HG02973 (cell line): ENCODE data around the gene FCN1.
A peak's percentile ranks its signal among the peaks of the same experiment; 100 is the strongest.

Source experiments
- ATAC-seq: cut with Tn5 transposase; IDR thresholded peaks from one replicate; pipeline ENCODE4 v1.9.1; 2021; ENCODE audit warnings: moderate library complexity; ENCODE audit not compliant: unreplicated experiment

Gene FCN1

GRCh38 chr9:134879664-134880483, 37.8 kb downstream of the FCN1 start:
- no peak for ATAC-seq

- ATAC-seq = no peak
Observed at GRCh38 chr9:134877541-134877940, 40.2 kb downstream of the FCN1 start.

- no peak for ATAC-seq
Observed at GRCh38 chr9:134875371-134875770, 42.3 kb downstream of the FCN1 start.

DNA sequence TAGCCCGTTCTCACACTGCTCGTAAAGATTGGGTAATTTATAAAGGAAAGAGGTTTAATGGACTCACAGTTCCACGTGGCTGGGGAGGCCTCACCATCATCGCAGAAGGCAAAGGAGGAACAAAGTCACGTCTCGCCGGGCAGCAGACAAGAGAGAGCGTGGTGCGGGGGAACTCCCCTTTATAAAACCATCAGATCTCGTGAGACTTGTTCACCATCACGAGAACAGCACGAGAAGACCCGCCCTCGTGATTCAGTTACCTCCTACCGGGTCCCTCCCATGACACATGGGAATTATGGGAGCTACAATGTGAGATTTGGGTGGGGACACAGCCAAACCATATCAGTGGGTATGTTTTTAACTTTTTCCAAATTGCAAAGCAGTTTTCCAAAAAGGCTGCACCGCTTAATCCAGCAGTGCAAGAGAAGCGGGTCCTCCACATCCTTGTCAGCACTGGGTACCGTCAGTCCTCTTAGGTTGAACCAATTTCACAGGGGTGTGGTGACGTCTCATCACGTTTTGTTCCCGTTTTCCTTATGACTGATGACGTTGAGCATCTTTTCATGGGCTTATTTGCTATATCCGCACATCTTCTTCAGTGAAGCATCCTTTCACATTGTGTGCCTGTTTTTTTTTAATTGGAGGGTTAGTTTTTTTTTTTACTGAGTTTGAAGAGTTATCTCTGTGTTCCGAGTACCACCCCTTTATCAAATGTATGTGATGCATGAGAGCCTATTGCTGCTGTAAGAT, 45.1 kb downstream of the FCN1 start:
- no peak for ATAC-seq

DNA sequence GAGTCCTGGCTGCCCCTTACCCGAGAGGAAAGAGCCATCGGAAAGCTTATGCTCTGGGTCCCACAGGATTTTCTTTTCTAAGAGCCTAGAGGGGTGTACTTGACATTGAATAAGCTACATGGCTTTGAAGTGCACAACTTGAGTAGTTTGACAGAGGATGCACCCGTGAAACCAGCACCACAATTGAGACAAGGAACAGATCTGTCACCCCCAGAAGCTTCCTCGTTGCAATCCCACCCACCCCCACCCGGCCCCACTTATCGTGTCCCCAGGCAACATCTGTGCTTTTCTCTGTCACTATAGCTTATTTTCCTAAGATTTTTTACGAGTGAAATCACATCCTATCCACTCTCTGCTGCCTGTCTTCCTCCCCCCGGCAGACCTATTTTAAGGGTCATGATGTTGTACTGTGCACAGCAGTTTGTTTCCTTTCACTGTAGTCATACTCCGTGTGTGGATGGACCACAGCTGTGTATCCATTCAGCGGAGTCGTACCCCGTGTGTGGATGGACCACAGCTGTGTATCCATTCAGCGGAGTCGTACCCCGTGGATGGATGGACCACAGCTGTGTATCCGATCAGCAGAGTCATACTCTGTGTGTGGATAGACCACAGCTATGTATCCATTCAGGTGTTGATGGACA, 45.9 kb downstream of the FCN1 start:
- no peak for ATAC-seq

DNA sequence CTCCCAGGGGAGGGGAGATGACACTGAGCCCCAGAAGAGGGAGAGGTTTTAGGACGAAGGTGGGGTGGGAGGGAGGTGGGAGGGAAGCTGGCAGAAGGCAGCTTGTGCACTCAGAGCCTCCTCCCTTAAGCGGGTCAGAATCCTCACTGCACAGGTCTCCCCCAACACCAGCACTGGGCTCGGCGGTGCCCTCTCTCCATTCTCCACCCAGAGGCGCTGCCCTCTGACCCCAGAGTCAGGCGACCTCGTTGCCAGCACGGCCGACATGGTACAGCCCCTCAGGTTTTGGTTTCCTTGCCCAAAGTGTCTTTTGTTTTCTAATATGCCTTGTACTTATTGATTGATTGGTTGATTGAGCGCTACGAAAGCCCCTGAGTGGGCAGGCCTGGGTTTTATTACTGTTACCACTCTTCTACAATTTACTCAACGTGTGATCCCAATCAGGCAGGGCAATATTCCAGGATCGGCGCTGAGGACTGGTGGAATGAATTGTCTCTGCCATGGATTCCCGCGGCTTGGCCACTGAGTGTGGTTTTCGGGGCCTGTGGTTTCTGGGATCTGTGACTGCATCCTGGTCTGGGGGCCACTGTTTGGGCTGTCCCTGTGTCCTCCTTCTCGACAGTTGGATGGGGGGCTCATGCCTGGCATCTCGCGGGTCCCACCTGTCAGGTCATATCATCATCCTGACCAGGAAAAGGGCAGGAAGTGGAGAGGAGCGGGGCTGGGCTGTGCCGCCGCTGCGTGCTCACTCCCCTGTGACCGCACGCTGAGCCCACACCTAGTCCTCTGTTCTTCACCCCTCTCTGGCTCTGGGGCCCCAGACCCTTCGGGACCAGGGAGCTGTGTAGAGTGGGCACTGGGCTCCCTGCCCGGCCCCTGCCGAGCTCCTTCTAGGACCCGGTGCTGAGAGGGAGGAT, 46.7 kb downstream of the FCN1 start:
- no peak for ATAC-seq

DNA sequence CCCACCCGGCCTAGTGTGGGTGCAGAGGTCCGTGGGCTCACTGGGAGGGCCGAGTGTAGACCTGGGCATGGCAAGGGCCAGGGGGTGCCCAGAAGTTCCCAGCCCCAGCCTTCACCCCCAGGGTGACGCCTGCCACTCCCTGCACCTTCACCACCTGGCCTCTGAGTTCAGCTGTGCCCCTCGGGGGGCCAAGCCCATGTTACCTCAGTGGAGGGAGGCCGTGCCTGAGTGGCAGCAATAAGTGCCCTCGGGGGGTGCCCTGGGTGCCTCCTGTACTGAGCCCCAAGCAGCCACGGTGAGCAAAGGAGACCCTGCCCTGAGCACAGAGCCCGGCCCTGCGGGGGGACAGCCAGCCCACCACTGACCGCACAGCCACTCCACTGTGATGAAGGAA, 47.4 kb downstream of the FCN1 start:
- no peak for ATAC-seq

GRCh38 chr9:134869554-134870300, 48.0 kb downstream of the FCN1 start:
- no peak for ATAC-seq

GRCh38 chr9:134868751-134869553, 48.8 kb downstream of the FCN1 start:
- no peak for ATAC-seq

GRCh38 chr9:134867917-134868750, 49.6 kb downstream of the FCN1 start:
- no peak for ATAC-seq

- ATAC-seq = no peak
Observed at GRCh38 chr9:134864821-134865190, 52.9 kb downstream of the FCN1 start.

DNA sequence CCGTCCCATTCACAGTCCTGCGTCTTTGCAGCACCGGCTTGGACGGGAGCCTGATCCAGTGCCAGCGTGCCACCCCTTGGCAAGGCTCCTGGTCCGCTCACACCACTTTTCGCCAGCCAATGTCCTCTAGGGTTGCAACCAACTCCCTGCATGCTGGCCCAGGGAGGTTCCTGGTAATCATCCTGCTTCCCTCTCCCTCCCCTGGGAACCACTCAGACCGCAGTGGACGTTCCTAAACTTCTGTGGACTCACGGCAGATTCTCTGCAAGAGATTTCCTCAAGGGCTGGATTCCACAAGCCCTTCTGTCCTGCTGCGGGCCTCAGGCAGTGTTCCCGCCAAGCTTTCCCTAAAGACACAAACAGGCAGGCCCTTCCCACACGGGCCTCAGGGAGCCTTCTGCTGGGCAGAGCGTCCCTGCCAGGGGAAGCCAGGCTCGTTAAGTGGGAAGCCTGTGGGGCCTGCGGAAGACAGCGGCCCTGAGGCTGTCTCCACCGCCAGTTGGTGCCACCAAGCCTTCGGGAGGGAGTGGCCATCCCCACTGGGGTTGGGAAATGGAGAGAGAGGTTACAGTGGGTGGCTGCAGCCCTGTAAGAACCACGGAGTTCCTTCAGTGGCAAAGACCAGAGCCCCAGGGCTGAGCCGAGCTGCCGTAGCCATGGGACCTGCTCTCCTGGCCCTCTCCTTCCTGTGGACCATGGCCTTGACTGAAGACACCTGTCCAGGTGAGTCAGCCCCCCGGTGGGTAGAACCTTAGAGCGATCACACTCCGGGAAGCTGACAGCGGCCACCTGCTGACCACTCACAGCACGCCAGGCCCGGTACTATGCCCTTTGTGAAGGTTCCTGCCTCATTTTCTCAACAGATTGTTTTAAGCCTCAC, 53.5 kb downstream of the FCN1 start:
- no peak for ATAC-seq

DNA sequence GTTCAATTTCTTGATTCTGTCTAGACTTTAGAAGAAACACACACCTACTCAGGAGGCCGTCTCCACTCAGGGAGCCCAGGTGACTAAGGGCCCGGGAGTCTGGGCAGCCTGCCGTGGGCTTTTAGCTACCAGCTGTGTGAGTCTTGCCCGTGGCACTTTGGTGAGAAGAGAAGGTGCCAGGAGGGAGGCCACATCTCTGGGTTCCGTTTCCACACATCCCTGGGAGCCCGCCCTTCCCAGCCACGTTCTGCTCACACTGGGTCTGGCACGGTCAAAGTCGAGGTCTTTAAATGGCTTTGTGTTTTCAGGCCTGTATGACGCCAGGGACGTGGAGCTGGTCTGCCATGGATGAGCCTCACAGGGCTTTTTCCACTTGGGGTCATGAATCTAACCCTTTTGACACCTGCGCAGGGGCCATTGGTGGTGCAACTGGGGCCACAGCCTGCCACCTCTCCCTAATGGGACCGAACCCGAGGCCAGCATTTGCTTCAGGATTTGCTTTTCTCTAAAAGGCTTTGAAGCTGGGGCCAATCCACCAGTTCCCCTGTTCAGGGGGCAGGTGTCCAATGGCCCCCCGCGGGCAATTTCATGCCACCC, 54.3 kb downstream of the FCN1 start:
- no peak for ATAC-seq

GRCh38 chr9:134861595-134862334, 55.9 kb downstream of the FCN1 start:
- ATAC-seq = no peak

DNA sequence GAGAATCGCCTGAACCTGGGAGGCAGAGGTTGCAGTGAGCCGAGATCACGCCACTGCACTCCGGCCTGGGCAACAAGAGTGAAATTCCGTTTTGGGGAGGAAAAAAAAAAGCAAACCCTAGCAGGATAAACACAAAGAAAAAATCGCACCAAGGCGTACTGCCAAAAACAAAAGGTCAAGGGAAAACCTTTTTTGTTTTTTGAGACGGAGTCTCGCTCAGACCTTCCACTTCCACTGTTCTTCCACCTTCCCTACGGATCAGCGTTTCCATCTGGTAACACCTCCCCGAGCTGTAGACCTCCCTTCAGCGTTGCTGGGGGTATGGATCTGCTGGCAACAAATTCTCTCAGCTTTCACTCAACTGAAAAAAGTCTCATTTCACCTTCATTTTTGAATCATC, 57.2 kb downstream of the FCN1 start:
- no peak for ATAC-seq

DNA sequence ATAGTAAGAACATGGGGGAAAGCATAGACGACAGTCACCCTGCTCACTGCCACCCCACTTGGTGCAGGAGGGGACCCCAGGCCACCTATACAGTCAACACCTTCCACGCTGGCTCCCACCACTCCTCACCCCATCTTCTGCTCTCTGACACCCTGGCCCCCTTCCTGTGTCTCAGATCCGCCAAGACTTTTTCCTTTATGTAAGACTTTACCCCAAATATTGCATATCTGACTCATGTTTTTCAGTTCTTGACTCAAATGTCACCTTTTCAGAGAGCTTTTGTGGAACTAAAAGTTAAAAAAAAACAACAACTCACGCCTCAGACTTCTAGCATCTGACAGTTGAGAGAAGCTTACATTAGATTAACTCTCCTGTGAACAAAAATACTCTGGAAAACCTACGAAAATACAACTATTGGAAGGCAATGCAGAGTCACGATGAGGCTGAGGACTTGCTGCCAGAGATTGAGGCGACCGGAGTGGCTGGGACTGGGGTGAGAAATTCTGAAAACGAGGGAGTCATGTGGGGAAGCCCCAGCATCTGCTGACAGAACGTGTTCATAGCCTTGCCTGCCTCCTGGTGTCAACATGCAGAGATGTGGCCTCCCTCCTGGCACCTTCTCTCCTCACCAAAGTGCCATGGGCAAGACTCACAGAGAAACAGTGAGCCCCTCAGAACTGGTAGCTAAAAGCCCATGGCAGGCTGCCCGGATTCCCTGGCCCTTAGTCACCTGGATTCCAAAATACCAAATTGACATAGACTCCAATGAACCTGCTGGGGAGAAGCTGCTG, 59.5 kb downstream of the FCN1 start:
- ATAC-seq = peak; percentile 74
